ENCODE data around the gene IL20RA.

The IL20RA gene

DNA sequence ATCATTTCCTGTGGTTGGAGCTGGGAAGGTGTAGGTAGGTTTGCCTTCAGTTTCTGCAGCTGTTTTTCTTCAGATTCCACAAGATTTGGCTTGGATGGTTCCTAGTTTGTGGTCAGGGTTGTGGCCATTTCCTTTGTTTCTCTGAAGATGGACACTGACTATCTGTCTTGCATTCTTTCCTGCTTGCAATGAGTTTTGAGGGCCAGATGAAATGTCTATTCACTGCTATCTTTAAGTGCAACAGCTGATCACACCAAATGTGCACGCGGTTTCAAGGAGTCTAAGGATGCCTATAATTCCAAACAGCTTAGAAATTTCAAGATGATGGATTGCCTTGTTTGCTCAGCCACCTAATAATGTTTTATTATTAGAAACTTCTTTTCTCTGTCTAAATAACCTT lies 28.4 kb downstream of the IL20RA start:
- in situ Hi-C loops (cut with HindIII; ENCODE audit: low pct_ligation_motif_present, low sequenced_read_pairs), result no loop called here
- no peaks in the 10 kb centered on the region for H3K27me3 ChIP-seq (replicated peaks)
- H3K27ac ChIP-seq, result no peak overlapping the region

DNA sequence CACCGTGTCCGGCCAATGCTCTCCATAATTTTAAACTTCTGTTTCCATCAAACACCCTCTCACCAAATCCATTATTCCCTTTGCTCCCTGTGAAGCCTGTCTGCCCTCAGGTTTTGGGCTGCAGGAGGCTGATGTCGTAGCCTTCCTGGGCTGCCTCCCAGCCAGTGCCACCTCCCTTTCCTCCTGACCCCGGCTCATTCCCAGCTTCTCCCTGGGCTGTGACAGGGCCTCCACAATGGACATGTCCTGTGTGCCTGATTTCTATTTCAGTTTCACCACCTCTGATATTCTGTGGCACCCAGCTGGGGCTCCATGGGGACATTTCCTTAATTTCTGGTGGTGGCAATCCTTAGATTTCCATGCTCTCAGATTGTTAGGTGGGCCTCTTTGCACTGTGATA lies 28.8 kb downstream of the IL20RA start:
- Histone ChIP-seq H3K36me3 (replicated peaks) (no peaks in the 10 kb centered on the region), H3K27ac (no peak overlapping the region), H3K4me3 (ENCODE audit: low read depth, low read length) (no peak overlapping the region), H3K27me3 (replicated peaks) (no peaks in the 10 kb centered on the region)
- no peak for DNase-seq
- TF ChIP-seq, protein P1, sequence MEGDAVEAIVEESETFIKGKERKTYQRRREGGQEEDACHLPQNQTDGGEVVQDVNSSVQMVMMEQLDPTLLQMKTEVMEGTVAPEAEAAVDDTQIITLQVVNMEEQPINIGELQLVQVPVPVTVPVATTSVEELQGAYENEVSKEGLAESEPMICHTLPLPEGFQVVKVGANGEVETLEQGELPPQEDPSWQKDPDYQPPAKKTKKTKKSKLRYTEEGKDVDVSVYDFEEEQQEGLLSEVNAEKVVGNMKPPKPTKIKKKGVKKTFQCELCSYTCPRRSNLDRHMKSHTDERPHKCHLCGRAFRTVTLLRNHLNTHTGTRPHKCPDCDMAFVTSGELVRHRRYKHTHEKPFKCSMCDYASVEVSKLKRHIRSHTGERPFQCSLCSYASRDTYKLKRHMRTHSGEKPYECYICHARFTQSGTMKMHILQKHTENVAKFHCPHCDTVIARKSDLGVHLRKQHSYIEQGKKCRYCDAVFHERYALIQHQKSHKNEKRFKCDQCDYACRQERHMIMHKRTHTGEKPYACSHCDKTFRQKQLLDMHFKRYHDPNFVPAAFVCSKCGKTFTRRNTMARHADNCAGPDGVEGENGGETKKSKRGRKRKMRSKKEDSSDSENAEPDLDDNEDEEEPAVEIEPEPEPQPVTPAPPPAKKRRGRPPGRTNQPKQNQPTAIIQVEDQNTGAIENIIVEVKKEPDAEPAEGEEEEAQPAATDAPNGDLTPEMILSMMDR (IDR thresholded peaks at IDR 0.05; ENCODE audit: low read depth, low read length, missing control alignments), result no peak
- in situ Hi-C loops (cut with HindIII; ENCODE audit: low pct_ligation_motif_present, low sequenced_read_pairs), result no loop called here

More for the DNA sequence above, 28.4 kb downstream of the IL20RA start:
- peak; percentile 9 for DNase-seq
- TF ChIP-seq, protein P1 (IDR thresholded peaks at IDR 0.05; ENCODE audit: low read depth, low read length, missing control alignments), result no peak
- Histone ChIP-seq H3K4me3 (ENCODE audit: low read depth, low read length) (no peak overlapping the region), H3K36me3 (replicated peaks) (no peaks in the 10 kb centered on the region)

DNA sequence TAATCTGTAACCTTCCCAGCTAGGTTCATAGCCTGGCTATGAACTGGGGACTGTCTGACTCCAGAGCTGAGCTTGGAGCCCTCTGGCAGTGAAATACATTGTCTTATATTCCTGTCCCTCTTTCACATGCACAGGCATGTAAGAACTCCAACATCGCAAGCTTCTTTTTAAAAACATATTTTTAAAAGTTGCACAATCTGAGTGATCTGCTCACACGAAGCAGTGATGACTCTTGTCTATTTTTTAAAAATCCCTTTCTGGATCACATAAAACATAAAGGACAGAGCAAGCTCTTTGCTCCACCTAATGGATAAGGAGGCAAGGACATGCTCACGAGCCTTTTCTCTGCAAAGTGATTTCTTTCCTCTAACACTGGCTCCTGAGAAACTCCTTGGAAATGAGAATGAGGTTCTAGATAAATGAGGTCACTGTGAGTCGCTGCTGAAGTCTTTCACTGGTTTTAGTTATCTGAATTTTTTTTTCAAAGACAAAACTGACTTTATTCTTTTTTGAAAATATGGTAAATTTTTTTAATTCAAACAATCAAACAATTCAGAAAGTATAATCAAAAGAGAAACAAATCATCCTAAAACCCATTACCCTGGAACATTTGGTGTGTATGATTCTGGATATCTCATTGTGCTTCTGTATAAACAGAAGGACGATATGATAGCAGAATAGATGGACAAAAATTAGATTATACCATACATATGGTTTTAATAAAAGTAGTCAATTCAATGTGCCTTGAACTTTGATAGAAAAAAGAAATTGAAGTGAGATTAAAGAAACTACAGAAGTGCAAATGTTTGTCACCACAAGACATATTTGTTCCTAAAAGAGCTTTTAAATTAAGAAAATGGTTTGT lies 30.8 kb downstream of the IL20RA start:
- no peaks in the 10 kb centered on the region for H3K36me3 ChIP-seq (replicated peaks)
- in situ Hi-C loops (cut with HindIII; ENCODE audit: low pct_ligation_motif_present, low sequenced_read_pairs), result no loop called here
- TF ChIP-seq, protein P1 (IDR thresholded peaks at IDR 0.05; ENCODE audit: low read depth, low read length, missing control alignments), result peak; percentile 77
- peak; percentile 51 for DNase-seq
- no peak overlapping the region for H3K4me3 ChIP-seq (ENCODE audit: low read depth, low read length)
- H3K27me3 ChIP-seq (replicated peaks), result no peaks in the 10 kb centered on the region
- H3K27ac ChIP-seq, result no peak overlapping the region

DNA sequence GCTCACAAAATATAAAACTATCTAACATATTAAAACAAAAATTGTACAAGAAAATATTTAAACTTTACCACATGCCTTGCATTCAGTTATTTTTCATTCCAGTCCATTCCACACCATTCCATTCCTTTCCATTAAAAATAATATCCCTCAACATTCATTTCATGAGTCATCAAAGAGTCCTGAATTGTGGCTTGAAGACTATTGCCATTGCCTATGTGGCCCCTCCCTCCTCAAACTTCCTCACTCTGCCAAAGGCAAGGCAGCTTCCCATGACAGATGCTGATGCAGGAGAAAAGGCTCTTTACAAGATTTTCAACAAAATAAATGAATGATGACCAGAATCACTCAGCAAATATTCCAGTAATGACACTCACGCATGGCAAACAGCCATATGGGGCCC lies 31.7 kb downstream of the IL20RA start:
- no peak overlapping the region for H3K27ac ChIP-seq
- H3K27me3 ChIP-seq (replicated peaks), result no peaks in the 10 kb centered on the region
- DNase-seq, result peak; percentile 10
- in situ Hi-C loops (cut with HindIII; ENCODE audit: low pct_ligation_motif_present, low sequenced_read_pairs), result no loop called here
- H3K4me3 ChIP-seq (ENCODE audit: low read depth, low read length), result no peak overlapping the region
- H3K36me3 ChIP-seq (replicated peaks), result no peaks in the 10 kb centered on the region
- TF ChIP-seq, protein P1 (IDR thresholded peaks at IDR 0.05; ENCODE audit: low read depth, low read length, missing control alignments), result no peak

- no peak for DNase-seq
- in situ Hi-C loops (cut with HindIII; ENCODE audit: low pct_ligation_motif_present, low sequenced_read_pairs), result no loop called here
- H3K4me3 ChIP-seq (ENCODE audit: low read depth, low read length), result no peak overlapping the region
- TF ChIP-seq, protein P1 (IDR thresholded peaks at IDR 0.05; ENCODE audit: low read depth, low read length, missing control alignments), result no peak
- no peak overlapping the region for H3K27ac ChIP-seq
- H3K36me3 ChIP-seq (replicated peaks), result no peaks in the 10 kb centered on the region
- no peaks in the 10 kb centered on the region for H3K27me3 ChIP-seq (replicated peaks)
These were observed 33.4 kb downstream of the IL20RA start for GRCh38 chr6:137011406-137011805.

Data from brain microvascular endothelial cell (primary cell).